NCI-H1105 treated with DMSO at 0.1 percent for 48 hours (cell line): ENCODE data around the gene RELL1.
"Not testable (repeated sequence)": the region's sequence is repeated elsewhere in the genome, so short reads cannot be mapped to it uniquely, and the experiment has no call there.

Experiments
- DNase-seq: peaks from one replicate; lab custom pipeline; 2025; lab: John Stamatoyannopoulos, UW

RELL1 gene

GRCh38 chr4:37693030-37693429, 6.9 kb upstream of the RELL1 start:
- no peak for DNase-seq

GRCh38 chr4:37690976-37691375, 4.8 kb upstream of the RELL1 start:
- DNase-seq: no peak

GRCh38 chr4:37689353-37690095, 3.3 kb upstream of the RELL1 start:
- no peak for DNase-seq

GRCh38 chr4:37687681-37688080, 1.5 kb upstream of the RELL1 start:
- DNase-seq: no peak

GRCh38 chr4:37687194-37687562, 1.0 kb upstream of the RELL1 start:
- DNase-seq: peak; percentile 50

GRCh38 chr4:37685823-37686372, 278 bp downstream of the RELL1 start:
- no peak for DNase-seq

- peak; percentile 12 for DNase-seq
Observed at GRCh38 chr4:37685161-37685822, 884 bp downstream of the RELL1 start.

- DNase-seq: no peak
Observed at GRCh38 chr4:37684154-37684553, 2.0 kb downstream of the RELL1 start.

GRCh38 chr4:37682701-37683401, 3.3 kb downstream of the RELL1 start:
- DNase-seq: no peak

- no peak for DNase-seq
Observed at GRCh38 chr4:37680089-37680488, 6.1 kb downstream of the RELL1 start.

GRCh38 chr4:37679301-37679700, 6.9 kb downstream of the RELL1 start:
- DNase-seq: no peak

GRCh38 chr4:37678624-37679023, 7.6 kb downstream of the RELL1 start:
- DNase-seq: no peak

- no peak for DNase-seq
Observed at GRCh38 chr4:37675587-37676290, 10.4 kb downstream of the RELL1 start.

- peak; percentile 4 for DNase-seq
Observed at GRCh38 chr4:37674439-37674838, 11.7 kb downstream of the RELL1 start.

- DNase-seq: no peak
Observed at GRCh38 chr4:37673538-37674192, 12.5 kb downstream of the RELL1 start.

GRCh38 chr4:37671072-37671471, 15.1 kb downstream of the RELL1 start:
- DNase-seq: no peak

GRCh38 chr4:37670249-37670648, 15.9 kb downstream of the RELL1 start:
- no peak for DNase-seq

GRCh38 chr4:37669124-37669523, 17.1 kb downstream of the RELL1 start:
- not testable (repeated sequence) for DNase-seq

- no peak for DNase-seq
Observed at GRCh38 chr4:37667197-37668100, 18.7 kb downstream of the RELL1 start.

- DNase-seq: no peak
Observed at GRCh38 chr4:37666625-37667071, 19.5 kb downstream of the RELL1 start.
